ENCODE data around the gene FAM8A1. TPM values are rescaled to one million over a fixed set of nuclear protein-coding genes. Genes with fewer than 3 reads are reported as not detected.

FAM8A1 gene
- total RNA-seq, 1 donor from 2014 or later: 4.6 TPM

- H3K4me1 Mint-ChIP-seq (ENCODE audit: low read depth): no peaks in the 10 kb centered on the region
- intact Hi-C loops (cut with micrococcal nuclease): loop anchor here (2.0 kb wide), 1 partner anchor 15 kb away; no protein-coding TSS in a partner anchor
- no peak overlapping the region for H3K4me3 Mint-ChIP-seq
- no peak for DNase-seq (ENCODE audit: low spot score)
- H3K27ac Mint-ChIP-seq: peak overlapping the region; percentile 7
- H3K9me3 Mint-ChIP-seq: no peaks in the 10 kb centered on the region
- peaks cover 27% of the 10 kb centered on the region for H3K36me3 Mint-ChIP-seq (ENCODE audit: low read depth)
- no peaks in the 10 kb centered on the region for H3K27me3 Mint-ChIP-seq (ENCODE audit: insufficient read depth)
Observed at GRCh38 chr6:17612048-17612447, 11.9 kb downstream of the FAM8A1 start.

GRCh38 chr6:17615794-17616193 lies 15.7 kb downstream of the FAM8A1 start:
- H3K36me3 Mint-ChIP-seq (ENCODE audit: low read depth): peaks cover 45% of the 10 kb centered on the region
- no peak overlapping the region for H3K4me3 Mint-ChIP-seq
- no peaks in the 10 kb centered on the region for H3K9me3 Mint-ChIP-seq
- intact Hi-C loops (cut with micrococcal nuclease): no loop called here
- no peak for DNase-seq (ENCODE audit: low spot score)
- H3K27ac Mint-ChIP-seq: no peak overlapping the region
- peaks cover 12% of the 10 kb centered on the region for H3K4me1 Mint-ChIP-seq (ENCODE audit: low read depth)
- no peaks in the 10 kb centered on the region for H3K27me3 Mint-ChIP-seq (ENCODE audit: insufficient read depth)

GRCh38 chr6:17621003-17621402 lies 20.9 kb downstream of the FAM8A1 start:
- intact Hi-C loops (cut with micrococcal nuclease): loop anchor here (1.0 kb wide), 1 partner anchor 12 kb away; no protein-coding TSS in a partner anchor
- Mint-ChIP-seq H3K4me3 (no peak overlapping the region), H3K27me3 (ENCODE audit: insufficient read depth) (no peaks in the 10 kb centered on the region), H3K4me1 (ENCODE audit: low read depth) (peaks cover 36% of the 10 kb centered on the region), H3K9me3 (no peaks in the 10 kb centered on the region), H3K27ac (peak overlapping the region; percentile 45), H3K36me3 (ENCODE audit: low read depth) (peaks cover 54% of the 10 kb centered on the region)
- no peak for DNase-seq (ENCODE audit: low spot score)

- H3K4me1 Mint-ChIP-seq (ENCODE audit: low read depth): peaks cover 36% of the 10 kb centered on the region
- H3K9me3 Mint-ChIP-seq: no peaks in the 10 kb centered on the region
- DNase-seq (ENCODE audit: low spot score): no peak
- H3K27ac Mint-ChIP-seq: no peak overlapping the region
- intact Hi-C loops (cut with micrococcal nuclease): no loop called here
- peaks cover 49% of the 10 kb centered on the region for H3K36me3 Mint-ChIP-seq (ENCODE audit: low read depth)
- no peaks in the 10 kb centered on the region for H3K27me3 Mint-ChIP-seq (ENCODE audit: insufficient read depth)
- H3K4me3 Mint-ChIP-seq: no peak overlapping the region
Observed at GRCh38 chr6:17622144-17622543, 22.0 kb downstream of the FAM8A1 start.

GRCh38 chr6:17624396-17624795 lies 24.3 kb downstream of the FAM8A1 start:
- Mint-ChIP-seq H3K27me3 (ENCODE audit: insufficient read depth) (no peaks in the 10 kb centered on the region), H3K36me3 (ENCODE audit: low read depth) (peaks cover 48% of the 10 kb centered on the region), H3K4me3 (no peak overlapping the region), H3K27ac (no peak overlapping the region), H3K4me1 (ENCODE audit: low read depth) (peaks cover 42% of the 10 kb centered on the region), H3K9me3 (no peaks in the 10 kb centered on the region)
- intact Hi-C loops (cut with micrococcal nuclease): no loop called here
- DNase-seq (ENCODE audit: low spot score): no peak

GRCh38 chr6:17628873-17629272 lies 28.8 kb downstream of the FAM8A1 start:
- H3K27me3 Mint-ChIP-seq (ENCODE audit: insufficient read depth): no peaks in the 10 kb centered on the region
- intact Hi-C loops (cut with micrococcal nuclease): no loop called here
- peaks cover 37% of the 10 kb centered on the region for H3K4me1 Mint-ChIP-seq (ENCODE audit: low read depth)
- no peaks in the 10 kb centered on the region for H3K9me3 Mint-ChIP-seq
- H3K4me3 Mint-ChIP-seq: no peak overlapping the region
- DNase-seq (ENCODE audit: low spot score): no peak
- H3K27ac Mint-ChIP-seq: peak overlapping the region; percentile 14
- H3K36me3 Mint-ChIP-seq (ENCODE audit: low read depth): peaks cover 53% of the 10 kb centered on the region

- Mint-ChIP-seq H3K9me3 (no peaks in the 10 kb centered on the region), H3K27ac (no peak overlapping the region), H3K4me1 (ENCODE audit: low read depth) (peaks cover 38% of the 10 kb centered on the region), H3K4me3 (no peak overlapping the region), H3K27me3 (ENCODE audit: insufficient read depth) (no peaks in the 10 kb centered on the region), H3K36me3 (ENCODE audit: low read depth) (peaks cover 53% of the 10 kb centered on the region)
- intact Hi-C loops (cut with micrococcal nuclease): no loop called here
- DNase-seq (ENCODE audit: low spot score): no peak
Observed at GRCh38 chr6:17629824-17630510, 29.9 kb downstream of the FAM8A1 start.

GRCh38 chr6:17630511-17631073 lies 30.5 kb downstream of the FAM8A1 start:
- Mint-ChIP-seq H3K27me3 (ENCODE audit: insufficient read depth) (no peaks in the 10 kb centered on the region), H3K27ac (peak overlapping the region; percentile 35), H3K4me1 (ENCODE audit: low read depth) (peaks cover 42% of the 10 kb centered on the region), H3K36me3 (ENCODE audit: low read depth) (peaks cover 55% of the 10 kb centered on the region), H3K4me3 (no peak overlapping the region), H3K9me3 (no peaks in the 10 kb centered on the region)
- no peak for DNase-seq (ENCODE audit: low spot score)
- intact Hi-C loops (cut with micrococcal nuclease): no loop called here

- H3K36me3 Mint-ChIP-seq (ENCODE audit: low read depth): peaks cover 66% of the 10 kb centered on the region
- intact Hi-C loops (cut with micrococcal nuclease): loop anchor here (1.0 to 2.0 kb wide), 4 partner anchors 20 to 70 kb away; partner anchors contain the start of gene FAM8A1
- peak overlapping the region; percentile 80 for H3K27ac Mint-ChIP-seq
- no peaks in the 10 kb centered on the region for H3K9me3 Mint-ChIP-seq
- no peak for DNase-seq (ENCODE audit: low spot score)
- H3K4me3 Mint-ChIP-seq: peak overlapping the region; percentile 5
- H3K4me1 Mint-ChIP-seq (ENCODE audit: low read depth): peaks cover 52% of the 10 kb centered on the region
- H3K27me3 Mint-ChIP-seq (ENCODE audit: insufficient read depth): no peaks in the 10 kb centered on the region
Observed at GRCh38 chr6:17632934-17633333, 32.8 kb downstream of the FAM8A1 start.

- peaks cover 67% of the 10 kb centered on the region for H3K36me3 Mint-ChIP-seq (ENCODE audit: low read depth)
- H3K27me3 Mint-ChIP-seq (ENCODE audit: insufficient read depth): no peaks in the 10 kb centered on the region
- intact Hi-C loops (cut with micrococcal nuclease): loop anchor here (1.0 to 2.0 kb wide), 4 partner anchors 19 to 69 kb away; partner anchors contain the start of gene FAM8A1
- H3K9me3 Mint-ChIP-seq: no peaks in the 10 kb centered on the region
- peak overlapping the region; percentile 80 for H3K27ac Mint-ChIP-seq
- peak overlapping the region; percentile 13 for H3K4me3 Mint-ChIP-seq
- DNase-seq (ENCODE audit: low spot score): peak; percentile 21
- H3K4me1 Mint-ChIP-seq (ENCODE audit: low read depth): peaks cover 55% of the 10 kb centered on the region
Observed at GRCh38 chr6:17633465-17634188, 33.5 kb downstream of the FAM8A1 start.

- Mint-ChIP-seq H3K9me3 (no peaks in the 10 kb centered on the region), H3K27me3 (ENCODE audit: insufficient read depth) (no peaks in the 10 kb centered on the region), H3K4me1 (ENCODE audit: low read depth) (peaks cover 50% of the 10 kb centered on the region), H3K4me3 (no peak overlapping the region), H3K36me3 (ENCODE audit: low read depth) (peaks cover 58% of the 10 kb centered on the region), H3K27ac (peak overlapping the region; percentile 86)
- intact Hi-C loops (cut with micrococcal nuclease): no loop called here
- DNase-seq (ENCODE audit: low spot score): no peak
Observed at GRCh38 chr6:17635568-17635967, 35.5 kb downstream of the FAM8A1 start.

- Mint-ChIP-seq H3K4me1 (ENCODE audit: low read depth) (peaks cover 47% of the 10 kb centered on the region), H3K4me3 (no peak overlapping the region), H3K27me3 (ENCODE audit: insufficient read depth) (no peaks in the 10 kb centered on the region), H3K36me3 (ENCODE audit: low read depth) (peaks cover 60% of the 10 kb centered on the region), H3K27ac (no peak overlapping the region), H3K9me3 (no peaks in the 10 kb centered on the region)
- intact Hi-C loops (cut with micrococcal nuclease): no loop called here
- DNase-seq (ENCODE audit: low spot score): no peak
Observed at GRCh38 chr6:17638212-17638715, 38.2 kb downstream of the FAM8A1 start.

- no peak overlapping the region for H3K4me3 Mint-ChIP-seq
- intact Hi-C loops (cut with micrococcal nuclease): no loop called here
- no peak overlapping the region for H3K27ac Mint-ChIP-seq
- H3K9me3 Mint-ChIP-seq: no peaks in the 10 kb centered on the region
- DNase-seq (ENCODE audit: low spot score): no peak
- H3K27me3 Mint-ChIP-seq (ENCODE audit: insufficient read depth): no peaks in the 10 kb centered on the region
- peaks cover 30% of the 10 kb centered on the region for H3K4me1 Mint-ChIP-seq (ENCODE audit: low read depth)
- H3K36me3 Mint-ChIP-seq (ENCODE audit: low read depth): peaks cover 62% of the 10 kb centered on the region
Observed at GRCh38 chr6:17640477-17640917, 40.4 kb downstream of the FAM8A1 start.

Measured in activated T-helper 1 cell treated with anti-CD3 and anti-CD28 coated beads, Interleukin-12 subunit alpha, Interleukin-12 subunit beta, Interleukin-2, Interleukin-4 antibody, amounts not matched to agents 30 ng/mL and 10 ng/mL and 1 ng/mL, durations not matched to agents 14 hours and 24 hours and 36 hours (primary cell).